ENCODE data around the gene GPC5.
A peak's percentile ranks its signal among the peaks of the same experiment; 100 is the strongest.
"Not testable (repeated sequence)": the region's sequence is repeated elsewhere in the genome, so short reads cannot be mapped to it uniquely, and the experiment has no call there.

The GPC5 gene

DNA sequence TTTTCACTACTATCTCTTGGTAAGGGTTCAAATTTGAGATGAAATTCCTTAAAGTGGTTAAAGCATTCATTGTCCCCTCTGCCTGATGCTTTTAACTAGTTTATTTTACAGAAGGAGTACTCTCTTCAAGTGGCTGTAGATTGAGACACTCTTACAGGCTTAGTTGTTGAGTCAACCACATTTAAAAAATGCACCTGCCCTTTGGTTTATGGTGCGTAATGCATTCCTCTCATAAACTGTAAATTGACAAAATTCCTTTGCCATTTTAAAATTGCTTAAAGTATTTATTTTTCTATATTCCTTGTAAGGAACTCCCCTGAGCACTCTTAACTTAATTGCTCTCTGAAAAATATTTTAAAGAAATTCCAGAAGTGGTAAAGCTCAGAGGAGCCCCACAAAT, 826 bp upstream of the GPC5 start:
- Mint-ChIP-seq H3K9me3 (no peaks in the 10 kb centered on the region), H3K36me3 (ENCODE audit: low read depth) (peaks cover 2% of the 10 kb centered on the region), H3K4me3 (no peak overlapping the region), H3K4me1 (ENCODE audit: low read depth) (peaks cover 5% of the 10 kb centered on the region), H3K27ac (no peak overlapping the region), H3K27me3 (ENCODE audit: low read depth) (peaks cover 67% of the 10 kb centered on the region)

- H3K4me1 Mint-ChIP-seq (ENCODE audit: low read depth) = peaks cover 5% of the 10 kb centered on the region
- peaks cover 73% of the 10 kb centered on the region for H3K27me3 Mint-ChIP-seq (ENCODE audit: low read depth)
- no peaks in the 10 kb centered on the region for H3K9me3 Mint-ChIP-seq
- peak overlapping the region; percentile 43 for H3K27ac Mint-ChIP-seq
- H3K36me3 Mint-ChIP-seq (ENCODE audit: low read depth) = peaks cover 2% of the 10 kb centered on the region
- H3K4me3 Mint-ChIP-seq = peak overlapping the region; percentile 67
Observed at GRCh38 chr13:91399189-91400062, 1.0 kb downstream of the GPC5 start.

GRCh38 chr13:91400063-91400399, 1.6 kb downstream of the GPC5 start:
- Mint-ChIP-seq H3K4me3 (peak overlapping the region; percentile 57), H3K9me3 (no peaks in the 10 kb centered on the region), H3K27ac (peak overlapping the region; percentile 43), H3K4me1 (ENCODE audit: low read depth) (peaks cover 5% of the 10 kb centered on the region), H3K36me3 (ENCODE audit: low read depth) (peaks cover 2% of the 10 kb centered on the region), H3K27me3 (ENCODE audit: low read depth) (peaks cover 67% of the 10 kb centered on the region)

- H3K9me3 Mint-ChIP-seq = no peaks in the 10 kb centered on the region
- H3K4me1 Mint-ChIP-seq (ENCODE audit: low read depth) = peaks cover 5% of the 10 kb centered on the region
- no peak overlapping the region for H3K4me3 Mint-ChIP-seq
- H3K36me3 Mint-ChIP-seq (ENCODE audit: low read depth) = peaks cover 2% of the 10 kb centered on the region
- H3K27ac Mint-ChIP-seq = no peak overlapping the region
- peaks cover 64% of the 10 kb centered on the region for H3K27me3 Mint-ChIP-seq (ENCODE audit: low read depth)
Observed at GRCh38 chr13:91400671-91401070, 2.2 kb downstream of the GPC5 start.

- H3K4me3 Mint-ChIP-seq = no peak overlapping the region
- peaks cover 5% of the 10 kb centered on the region for H3K4me1 Mint-ChIP-seq (ENCODE audit: low read depth)
- H3K27me3 Mint-ChIP-seq (ENCODE audit: low read depth) = peaks cover 58% of the 10 kb centered on the region
- peaks cover 2% of the 10 kb centered on the region for H3K36me3 Mint-ChIP-seq (ENCODE audit: low read depth)
- no peaks in the 10 kb centered on the region for H3K9me3 Mint-ChIP-seq
- H3K27ac Mint-ChIP-seq = no peak overlapping the region
Observed at GRCh38 chr13:91401920-91402319, 3.5 kb downstream of the GPC5 start.

DNA sequence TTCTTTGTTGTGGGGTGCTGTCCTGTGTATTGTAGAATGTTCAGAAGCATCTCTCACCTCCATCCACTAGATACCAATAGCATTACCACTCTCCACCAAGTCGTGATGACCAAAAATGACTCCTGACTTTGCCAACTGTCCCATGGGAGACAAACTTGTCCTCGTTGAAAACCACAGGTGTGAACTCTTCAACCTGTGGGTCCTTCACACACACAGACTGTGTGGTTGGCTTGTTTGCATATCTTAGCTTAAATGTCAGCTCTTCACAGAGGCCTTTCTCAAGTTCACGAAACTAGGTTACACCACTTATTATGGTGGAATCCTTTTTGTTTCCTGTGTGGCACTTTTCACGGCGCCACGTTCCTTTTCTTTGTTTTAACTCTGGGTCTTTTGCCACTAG, 6.8 kb downstream of the GPC5 start:
- peaks cover 60% of the 10 kb centered on the region for H3K27me3 Mint-ChIP-seq (ENCODE audit: low read depth)
- no peak overlapping the region for H3K27ac Mint-ChIP-seq
- no peak overlapping the region for H3K4me3 Mint-ChIP-seq
- no peaks in the 10 kb centered on the region for H3K9me3 Mint-ChIP-seq
- no peaks in the 10 kb centered on the region for H3K4me1 Mint-ChIP-seq (ENCODE audit: low read depth)
- H3K36me3 Mint-ChIP-seq (ENCODE audit: low read depth) = no peaks in the 10 kb centered on the region

GRCh38 chr13:91406619-91407018, 8.2 kb downstream of the GPC5 start:
- Mint-ChIP-seq H3K27me3 (ENCODE audit: low read depth) (peaks cover 46% of the 10 kb centered on the region), H3K4me3 (no peak overlapping the region), H3K36me3 (ENCODE audit: low read depth) (no peaks in the 10 kb centered on the region), H3K27ac (no peak overlapping the region), H3K4me1 (ENCODE audit: low read depth) (no peaks in the 10 kb centered on the region), H3K9me3 (no peaks in the 10 kb centered on the region)

GRCh38 chr13:91408971-91409370, 10.6 kb downstream of the GPC5 start:
- no peak overlapping the region for H3K27ac Mint-ChIP-seq
- H3K9me3 Mint-ChIP-seq = no peaks in the 10 kb centered on the region
- no peaks in the 10 kb centered on the region for H3K36me3 Mint-ChIP-seq (ENCODE audit: low read depth)
- peaks cover 29% of the 10 kb centered on the region for H3K27me3 Mint-ChIP-seq (ENCODE audit: low read depth)
- no peak overlapping the region for H3K4me3 Mint-ChIP-seq
- no peaks in the 10 kb centered on the region for H3K4me1 Mint-ChIP-seq (ENCODE audit: low read depth)

GRCh38 chr13:91416579-91416978, 18.2 kb downstream of the GPC5 start:
- H3K9me3 Mint-ChIP-seq; H3K4me3 Mint-ChIP-seq; H3K4me1 Mint-ChIP-seq (ENCODE audit: low read depth); H3K36me3 Mint-ChIP-seq (ENCODE audit: low read depth); H3K27ac Mint-ChIP-seq; H3K27me3 Mint-ChIP-seq (ENCODE audit: low read depth): not testable (repeated sequence)

DNA sequence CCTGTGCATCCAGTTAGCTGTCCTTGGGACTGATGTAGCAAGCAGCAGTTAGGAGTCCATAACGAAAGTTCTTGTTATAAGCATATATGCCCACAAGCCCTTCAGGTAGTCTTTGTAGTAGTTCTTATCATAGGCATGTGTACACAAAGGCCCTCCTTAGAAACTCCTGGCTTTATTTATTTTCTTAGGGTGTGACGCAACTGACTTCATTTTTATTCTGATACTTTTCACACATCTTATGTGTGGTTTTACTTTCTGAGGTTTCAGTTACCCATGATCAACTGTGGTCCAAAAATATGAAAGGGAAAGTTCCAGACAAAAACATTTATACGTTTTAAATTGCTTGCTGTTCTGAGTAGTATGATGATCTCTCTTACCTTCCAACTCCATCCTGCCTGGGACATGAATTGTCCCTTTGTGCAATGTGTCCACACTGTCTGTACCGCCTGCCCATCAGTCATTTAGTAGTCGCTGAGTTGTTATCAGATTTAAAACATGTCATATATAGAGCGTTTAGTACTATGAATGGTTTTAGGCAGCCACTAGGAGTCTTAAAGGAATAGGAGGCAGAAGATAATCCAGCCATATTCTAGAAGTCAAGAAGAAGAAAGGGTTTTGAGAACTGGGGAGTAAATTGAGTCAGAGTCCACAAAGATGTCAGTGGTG, 19.4 kb downstream of the GPC5 start:
- Mint-ChIP-seq H3K9me3 (no peaks in the 10 kb centered on the region), H3K4me1 (ENCODE audit: low read depth) (no peaks in the 10 kb centered on the region), H3K27me3 (ENCODE audit: low read depth) (no peaks in the 10 kb centered on the region), H3K4me3 (no peak overlapping the region), H3K36me3 (ENCODE audit: low read depth) (no peaks in the 10 kb centered on the region), H3K27ac (no peak overlapping the region)

DNA sequence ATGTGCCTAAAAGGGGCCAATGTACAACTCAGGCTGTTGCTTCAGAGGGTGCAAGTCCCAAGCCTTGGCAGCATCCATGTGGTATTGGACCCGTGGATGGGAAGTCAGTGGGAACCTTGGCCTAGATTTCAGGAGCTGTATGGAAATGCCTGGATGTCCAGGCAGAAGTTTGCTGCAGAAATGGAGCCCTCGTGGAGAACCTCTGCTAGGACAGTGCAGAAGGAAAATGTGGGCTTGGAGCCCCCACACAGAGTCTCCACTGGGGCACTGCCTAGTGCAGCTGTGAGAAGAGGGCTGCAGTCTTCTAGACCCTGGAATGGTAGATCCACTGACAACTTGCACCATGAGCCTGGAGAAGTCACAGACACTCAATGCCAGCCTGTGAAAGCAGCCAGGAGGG, 28.5 kb downstream of the GPC5 start:
- Mint-ChIP-seq H3K27me3 (ENCODE audit: low read depth) (no peaks in the 10 kb centered on the region), H3K4me1 (ENCODE audit: low read depth) (no peaks in the 10 kb centered on the region)

GRCh38 chr13:91438674-91439073, 40.3 kb downstream of the GPC5 start:
- H3K36me3 Mint-ChIP-seq (ENCODE audit: low read depth); H3K4me3 Mint-ChIP-seq; H3K27me3 Mint-ChIP-seq (ENCODE audit: low read depth); H3K4me1 Mint-ChIP-seq (ENCODE audit: low read depth); H3K9me3 Mint-ChIP-seq; H3K27ac Mint-ChIP-seq: not testable (repeated sequence)

More for the DNA sequence above, 28.5 kb downstream of the GPC5 start:
- no peak overlapping the region for H3K4me3 Mint-ChIP-seq
- peaks cover 20% of the 10 kb centered on the region for H3K9me3 Mint-ChIP-seq
- H3K27ac Mint-ChIP-seq = no peak overlapping the region
- H3K36me3 Mint-ChIP-seq (ENCODE audit: low read depth) = no peaks in the 10 kb centered on the region

DNA sequence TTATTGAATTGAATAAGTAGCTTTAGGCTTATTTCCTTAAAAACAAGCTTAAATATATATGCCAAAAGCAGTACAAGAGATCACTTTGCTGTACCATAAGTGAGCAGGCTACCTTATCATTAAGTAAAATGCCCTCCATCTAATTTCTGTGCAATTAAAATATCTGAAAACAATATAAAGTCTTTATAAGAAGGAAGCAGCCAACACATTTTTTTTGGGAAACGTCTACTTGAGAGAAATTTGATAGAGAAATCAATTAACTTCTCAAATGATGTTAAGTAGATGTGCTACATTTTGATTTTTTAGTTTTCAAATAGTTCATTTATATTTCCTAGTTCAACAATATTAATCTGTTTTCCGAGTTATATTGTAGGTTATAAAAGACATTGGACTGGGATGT, 52.5 kb downstream of the GPC5 start:
- no peaks in the 10 kb centered on the region for H3K4me1 Mint-ChIP-seq (ENCODE audit: low read depth)
- peaks cover 5% of the 10 kb centered on the region for H3K27me3 Mint-ChIP-seq (ENCODE audit: low read depth)
- no peak overlapping the region for H3K27ac Mint-ChIP-seq
- H3K9me3 Mint-ChIP-seq = no peaks in the 10 kb centered on the region
- no peak overlapping the region for H3K4me3 Mint-ChIP-seq
- H3K36me3 Mint-ChIP-seq (ENCODE audit: low read depth) = no peaks in the 10 kb centered on the region

- peaks cover 5% of the 10 kb centered on the region for H3K27me3 Mint-ChIP-seq (ENCODE audit: low read depth)
- no peak overlapping the region for H3K27ac Mint-ChIP-seq
- H3K9me3 Mint-ChIP-seq = no peaks in the 10 kb centered on the region
- no peaks in the 10 kb centered on the region for H3K36me3 Mint-ChIP-seq (ENCODE audit: low read depth)
- H3K4me1 Mint-ChIP-seq (ENCODE audit: low read depth) = no peaks in the 10 kb centered on the region
- no peak overlapping the region for H3K4me3 Mint-ChIP-seq
Observed at GRCh38 chr13:91454666-91455065, 56.2 kb downstream of the GPC5 start.

- no peak overlapping the region for H3K27ac Mint-ChIP-seq
- H3K36me3 Mint-ChIP-seq (ENCODE audit: low read depth) = no peaks in the 10 kb centered on the region
- H3K9me3 Mint-ChIP-seq = no peaks in the 10 kb centered on the region
- H3K4me1 Mint-ChIP-seq (ENCODE audit: low read depth) = no peaks in the 10 kb centered on the region
- no peak overlapping the region for H3K4me3 Mint-ChIP-seq
- H3K27me3 Mint-ChIP-seq (ENCODE audit: low read depth) = peaks cover 5% of the 10 kb centered on the region
Observed at GRCh38 chr13:91456837-91457236, 58.4 kb downstream of the GPC5 start.
